ENCODE data around the gene SVBP.

- no peak for TF ChIP-seq EZH2 (optimal IDR thresholded peaks at IDR 0.05; ENCODE audit: low read depth, low read length)
- TF ChIP-seq, protein P1, sequence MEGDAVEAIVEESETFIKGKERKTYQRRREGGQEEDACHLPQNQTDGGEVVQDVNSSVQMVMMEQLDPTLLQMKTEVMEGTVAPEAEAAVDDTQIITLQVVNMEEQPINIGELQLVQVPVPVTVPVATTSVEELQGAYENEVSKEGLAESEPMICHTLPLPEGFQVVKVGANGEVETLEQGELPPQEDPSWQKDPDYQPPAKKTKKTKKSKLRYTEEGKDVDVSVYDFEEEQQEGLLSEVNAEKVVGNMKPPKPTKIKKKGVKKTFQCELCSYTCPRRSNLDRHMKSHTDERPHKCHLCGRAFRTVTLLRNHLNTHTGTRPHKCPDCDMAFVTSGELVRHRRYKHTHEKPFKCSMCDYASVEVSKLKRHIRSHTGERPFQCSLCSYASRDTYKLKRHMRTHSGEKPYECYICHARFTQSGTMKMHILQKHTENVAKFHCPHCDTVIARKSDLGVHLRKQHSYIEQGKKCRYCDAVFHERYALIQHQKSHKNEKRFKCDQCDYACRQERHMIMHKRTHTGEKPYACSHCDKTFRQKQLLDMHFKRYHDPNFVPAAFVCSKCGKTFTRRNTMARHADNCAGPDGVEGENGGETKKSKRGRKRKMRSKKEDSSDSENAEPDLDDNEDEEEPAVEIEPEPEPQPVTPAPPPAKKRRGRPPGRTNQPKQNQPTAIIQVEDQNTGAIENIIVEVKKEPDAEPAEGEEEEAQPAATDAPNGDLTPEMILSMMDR (IDR thresholded peaks at IDR 0.05; ENCODE audit: low read length) = no peak
Measured at GRCh38 chr1:42849944-42850343, 32.7 kb upstream of the SVBP start.

Measured in MM.1S (cell line).